ENCODE data around the gene TDRD1.

Gene TDRD1

GRCh38 chr10:114239117-114239993 lies 60.2 kb downstream of the TDRD1 start, which contains the start of gene VWA2:
Gene VWA2, plus strand, starts transcription at chr10:114239254. Its CDS starts 9,460 bp downstream, at chr10:114248714.
- DNase-seq (ENCODE audit: low read depth) = no peak

- DNase-seq (ENCODE audit: low read depth) = no peak
Observed at GRCh38 chr10:114239994-114240345, 60.8 kb downstream of the TDRD1 start.

DNA sequence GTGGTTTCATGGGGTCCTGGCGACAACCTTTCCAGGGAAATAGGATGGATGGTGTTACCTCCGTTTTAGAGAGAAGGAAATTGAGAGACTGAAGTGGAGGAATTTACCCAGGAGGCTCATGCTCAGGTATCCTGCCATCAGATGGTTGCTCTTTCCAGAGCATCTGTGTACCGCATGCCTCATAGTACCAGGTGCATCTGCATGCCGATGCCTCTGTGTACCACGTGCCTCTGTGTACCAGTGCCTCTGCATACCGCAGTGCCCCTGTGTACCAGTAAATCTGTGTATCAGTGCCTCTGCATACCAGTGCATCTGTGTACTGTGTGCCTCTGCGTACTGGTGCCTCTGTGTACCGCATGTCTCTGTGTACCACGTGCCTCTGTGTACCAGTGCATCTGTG lies 63.1 kb downstream of the TDRD1 start:
- no peak for DNase-seq (ENCODE audit: low read depth)

- no peak for DNase-seq (ENCODE audit: low read depth)
Observed at GRCh38 chr10:114243661-114244060, 64.5 kb downstream of the TDRD1 start.

DNA sequence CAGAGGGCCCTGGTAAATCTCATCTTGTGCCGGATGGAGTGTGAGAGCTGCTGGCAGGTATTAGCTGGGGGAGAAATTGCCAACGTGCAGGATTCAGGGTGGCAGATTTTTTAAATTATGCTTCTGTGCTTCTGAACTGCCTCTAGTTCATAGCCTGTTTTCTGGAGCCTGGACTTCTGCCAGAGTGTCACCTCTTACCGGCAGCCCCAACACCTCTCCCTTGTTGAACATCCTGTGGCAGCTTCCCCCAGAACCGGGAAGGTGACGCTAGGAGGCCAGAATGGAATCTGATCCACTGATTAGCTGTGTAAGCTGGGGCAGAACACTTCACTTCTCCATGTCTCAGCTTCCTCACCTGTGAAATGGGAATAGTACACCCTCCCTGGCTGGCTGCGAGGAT lies 65.0 kb downstream of the TDRD1 start:
- no peak for DNase-seq (ENCODE audit: low read depth)

DNA sequence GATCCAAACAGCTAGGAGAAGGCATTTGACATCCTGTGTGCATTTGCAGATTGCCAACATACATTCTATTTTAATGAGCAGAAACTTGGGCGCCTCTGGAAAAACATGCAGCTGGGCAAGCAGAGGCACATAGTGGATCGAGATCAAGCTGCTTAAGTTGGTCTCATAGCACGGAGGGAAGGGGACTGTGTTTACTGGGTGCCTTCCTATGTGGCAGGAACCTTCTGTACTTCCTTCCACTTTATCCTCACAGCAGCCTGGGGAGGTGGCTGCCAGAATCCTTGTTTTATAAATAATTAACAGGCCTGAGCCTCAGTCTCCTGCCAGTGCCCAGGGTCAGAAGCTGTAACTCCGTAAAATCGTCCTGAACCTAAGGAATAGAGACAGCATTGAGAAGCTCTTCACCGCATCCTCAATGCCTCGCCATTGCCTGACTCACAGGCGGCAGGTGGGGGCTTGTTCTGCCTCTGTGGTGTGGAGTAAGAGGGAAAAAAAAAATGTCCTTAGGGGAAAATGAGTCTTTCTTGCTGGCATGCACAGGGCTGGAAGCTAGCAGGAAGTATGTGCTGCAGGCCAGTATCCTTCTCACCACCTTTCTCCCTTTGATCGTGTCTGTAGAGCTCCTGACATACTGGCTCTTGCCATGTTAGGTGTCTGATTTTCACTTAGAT lies 66.1 kb downstream of the TDRD1 start:
- DNase-seq (ENCODE audit: low read depth) = no peak

DNA sequence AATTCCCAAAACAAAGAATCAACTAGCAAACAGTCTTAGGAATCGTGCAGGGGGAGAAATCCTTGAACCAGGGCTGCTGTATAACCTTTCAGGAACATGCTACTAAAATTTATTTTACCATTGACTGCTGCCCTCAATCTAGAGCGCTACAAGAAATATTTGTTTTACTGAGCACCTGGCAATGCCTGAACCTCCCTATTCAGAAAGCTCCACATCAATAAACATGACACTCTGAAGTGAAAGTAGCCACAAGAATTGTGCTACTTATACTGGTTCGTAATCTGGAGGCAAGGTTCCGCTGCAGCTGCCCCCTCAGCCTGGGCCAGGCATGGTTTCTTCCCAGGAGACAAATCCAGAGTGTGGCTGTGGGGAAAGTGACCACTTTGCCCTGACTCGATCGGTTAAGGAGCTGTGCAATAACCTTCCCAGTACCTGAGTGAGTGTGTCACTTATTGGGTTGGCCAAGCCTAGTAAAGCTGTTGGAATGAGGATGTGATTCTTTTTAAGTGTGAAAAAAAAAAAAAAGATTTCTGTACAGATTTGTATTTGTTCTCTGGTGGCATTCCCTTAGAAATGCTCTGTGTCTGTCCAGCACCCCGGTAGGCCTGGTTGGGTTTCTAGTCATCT lies 67.6 kb downstream of the TDRD1 start:
- DNase-seq (ENCODE audit: low read depth) = no peak

DNA sequence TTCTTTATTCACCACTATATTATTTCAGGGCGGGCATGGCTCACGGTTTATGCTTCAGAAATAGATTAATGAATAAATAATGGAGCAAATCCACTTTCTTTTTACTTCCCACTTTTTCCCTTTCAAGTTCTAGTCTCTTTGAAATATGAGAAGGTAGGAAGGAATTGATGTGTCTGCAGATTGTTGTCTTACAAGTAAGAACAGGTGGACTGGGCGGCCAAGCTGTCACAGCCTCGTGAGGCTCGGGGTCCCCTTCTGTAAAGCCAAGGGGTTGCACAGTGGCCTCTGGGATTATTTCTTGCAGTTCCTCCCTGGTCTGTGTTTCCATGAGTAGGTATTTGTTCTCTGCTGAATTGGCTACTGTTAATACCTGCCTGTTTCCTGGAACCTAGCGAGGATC lies 71.1 kb downstream of the TDRD1 start:
- DNase-seq (ENCODE audit: low read depth) = no peak

- DNase-seq (ENCODE audit: low read depth) = no peak
Observed at GRCh38 chr10:114250716-114251115, 71.6 kb downstream of the TDRD1 start.

- no peak for DNase-seq (ENCODE audit: low read depth)
Observed at GRCh38 chr10:114252092-114252491, 72.9 kb downstream of the TDRD1 start.

GRCh38 chr10:114252883-114253282 lies 73.7 kb downstream of the TDRD1 start:
- DNase-seq (ENCODE audit: low read depth) = no peak

DNA sequence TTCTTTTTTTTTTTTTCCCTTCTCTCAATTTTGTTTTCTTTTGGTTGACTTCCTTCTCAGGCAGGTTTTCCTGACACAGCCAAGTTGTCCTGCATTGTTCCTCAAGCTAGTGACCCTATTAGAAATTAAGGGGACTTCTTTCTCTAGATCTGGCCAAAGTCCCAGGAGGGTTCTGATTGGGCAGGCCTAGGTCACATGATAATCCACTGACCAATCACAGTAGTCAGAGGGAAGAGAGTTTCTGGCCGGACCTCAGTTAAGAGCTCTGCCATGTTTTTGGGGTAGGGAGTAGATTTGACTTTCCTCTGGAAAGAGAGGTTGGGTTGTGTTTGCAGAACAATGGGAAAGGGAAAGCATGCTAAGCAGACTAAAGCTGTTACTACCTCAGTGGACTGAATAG lies 76.1 kb downstream of the TDRD1 start:
- no peak for DNase-seq (ENCODE audit: low read depth)

- DNase-seq (ENCODE audit: low read depth) = no peak
Observed at GRCh38 chr10:114256008-114256765, 77.0 kb downstream of the TDRD1 start.

- DNase-seq (ENCODE audit: low read depth) = no peak
Observed at GRCh38 chr10:114256822-114257221, 77.7 kb downstream of the TDRD1 start.

DNA sequence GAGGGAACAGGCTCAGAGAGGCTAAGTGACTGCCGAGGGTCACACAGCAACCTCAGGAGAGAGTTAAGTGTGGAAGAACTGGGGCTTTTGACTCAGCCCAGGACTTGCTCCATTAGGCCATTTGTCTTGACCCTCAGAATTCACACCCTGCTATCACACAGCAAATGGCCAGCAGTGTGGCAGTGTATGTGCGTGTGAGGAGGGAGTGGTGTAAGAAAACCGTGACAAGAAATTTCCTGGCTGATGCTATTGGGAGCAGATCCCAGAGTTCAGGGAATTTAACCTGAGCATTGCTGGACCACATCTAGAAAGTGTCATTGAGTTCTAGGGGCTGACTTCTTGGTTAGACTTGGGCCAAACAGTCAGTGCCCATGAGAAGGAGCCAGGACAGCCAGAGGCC lies 78.3 kb downstream of the TDRD1 start:
- DNase-seq (ENCODE audit: low read depth) = no peak

GRCh38 chr10:114258274-114258840 lies 79.2 kb downstream of the TDRD1 start:
- DNase-seq (ENCODE audit: low read depth) = no peak

DNA sequence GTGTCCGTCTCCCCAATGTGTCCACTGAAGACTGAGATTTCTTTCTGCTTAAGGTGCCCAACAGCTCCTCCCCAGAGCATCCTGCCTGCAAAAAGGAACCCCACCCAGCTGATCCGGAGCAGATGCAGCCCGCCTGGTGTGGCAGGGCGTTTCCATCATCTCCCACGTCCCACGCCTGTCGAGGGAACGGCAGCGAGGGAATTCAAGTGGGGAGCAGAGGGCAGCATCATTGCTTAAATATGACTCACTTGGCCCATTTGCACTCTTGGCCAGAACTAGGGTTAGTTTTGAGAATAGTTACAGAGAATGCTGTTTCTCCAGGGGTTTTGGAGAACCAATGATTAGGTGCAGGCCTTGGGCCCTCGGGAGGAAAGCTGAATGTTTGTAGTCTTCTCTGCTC lies 80.7 kb downstream of the TDRD1 start:
- DNase-seq (ENCODE audit: low read depth) = no peak

GRCh38 chr10:114260366-114260765 lies 81.2 kb downstream of the TDRD1 start:
- no peak for DNase-seq (ENCODE audit: low read depth)

- no peak for DNase-seq (ENCODE audit: low read depth)
Observed at GRCh38 chr10:114261076-114261475, 81.9 kb downstream of the TDRD1 start.

DNA sequence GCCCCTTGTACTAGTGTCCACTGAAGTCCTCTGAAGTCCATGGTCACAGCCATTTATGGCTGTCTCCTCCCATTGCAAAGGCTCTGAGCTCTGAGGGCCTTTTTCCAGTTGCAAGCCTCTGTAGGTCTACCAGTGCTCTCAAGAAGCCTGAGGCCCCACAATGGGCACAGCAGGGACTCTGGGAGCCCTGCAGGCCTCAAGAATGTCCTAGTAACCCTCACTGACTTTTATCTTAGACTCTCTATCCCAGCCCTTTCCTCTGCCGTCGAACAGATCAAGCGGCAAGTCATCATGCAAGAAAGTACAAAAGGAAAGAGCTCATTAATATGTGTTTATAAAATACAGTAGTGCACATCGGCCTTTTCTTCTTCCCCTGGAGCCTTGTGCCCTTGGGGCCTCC lies 83.3 kb downstream of the TDRD1 start:
- DNase-seq (ENCODE audit: low read depth) = no peak

GRCh38 chr10:114265392-114266053 lies 86.4 kb downstream of the TDRD1 start:
- no peak for DNase-seq (ENCODE audit: low read depth)

All from stimulated activated CD8-positive, alpha-beta memory T cell treated with anti-CD3 and anti-CD28 coated beads, Interleukin-12 subunit alpha, Interleukin-12 subunit beta, amount 100 ng/mL, for 1 hour (primary cell).